Common myeloid progenitor, CD34-positive (primary cell): ENCODE data around the gene OTOG.

Source experiments
- CTCF ChIA-PET: fragments of 350-600 bp; sonication (Branson Sonifier 250); formaldehyde crosslinking; loops from one replicate; lab custom pipeline; 2021; ENCODE audit warnings: antibody characterized with exemption; lab: Charles Lee
- POLR2A ChIA-PET: fragments of 350-600 bp; sonication (Branson Sonifier 250); formaldehyde crosslinking; loops from one replicate; lab custom pipeline; 2021; ENCODE audit warnings: antibody characterized with exemption; lab: Charles Lee
- DNase-seq, 3 donors: peaks; one replicate each; pipeline versions ENCODE4 v3.0.0 to v3.0.0-alpha.2; 2013
- H3K27ac ChIP-seq, 2 experiments: 1 replicate in 1 of 2; 2 replicates in 1 of 2; pipeline ENCODE4 v1.7.0; 2013; ENCODE audit warnings: inconsistent platforms in 2 of 2, low read length in 2 of 2, mild to moderate bottlenecking in 2 of 2, low read depth in 1 of 2, moderate library complexity in 1 of 2; ENCODE audit not compliant: severe bottlenecking in 2 of 2, insufficient read depth in 1 of 2, poor library complexity in 1 of 2
- H3K27me3 ChIP-seq, 5 experiments: replicated peaks in 2 of 5; 1 replicate in 3 of 5; 2 replicates in 2 of 5; pipeline versions ENCODE4 v1.6.1 to v1.7.0; 2013; ENCODE audit warnings: low read length in 4 of 5, mild to moderate bottlenecking in 2 of 5, moderate library complexity in 2 of 5, inconsistent platforms in 1 of 5; ENCODE audit not compliant: insufficient read depth in 5 of 5, control insufficient read depth in 4 of 5
- H3K36me3 ChIP-seq, 4 experiments: 1 replicate in 2 of 4; 2 replicates in 2 of 4; pipeline versions ENCODE4 v1.6.1 to v1.7.0; 2013; ENCODE audit warnings: low read length in 3 of 4, control low read depth in 1 of 4, mild to moderate bottlenecking in 1 of 4; ENCODE audit not compliant: control insufficient read depth in 4 of 4, insufficient read depth in 4 of 4
- H3K4me1 ChIP-seq, 4 experiments: 1 replicate in 3 of 4; 2 replicates in 1 of 4; pipeline versions ENCODE4 v1.6.1 to v1.7.1; 2013; ENCODE audit warnings: low read length in 3 of 4, mild to moderate bottlenecking in 3 of 4, control low read depth in 1 of 4, inconsistent platforms in 1 of 4, moderate library complexity in 1 of 4; ENCODE audit not compliant: control insufficient read depth in 4 of 4, insufficient read depth in 4 of 4; ENCODE audit errors: control extremely low read depth in 1 of 4
- H3K4me3 ChIP-seq, 7 experiments: 1 replicate in 4 of 7; 2 replicates in 3 of 7; pipeline versions ENCODE4 v1.5.1 to v1.7.0; 2013; ENCODE audit warnings: mild to moderate bottlenecking in 7 of 7, low read length in 6 of 7, moderate library complexity in 6 of 7, inconsistent platforms in 2 of 7, low read depth in 2 of 7, control low read depth in 1 of 7; ENCODE audit not compliant: insufficient read depth in 4 of 7, control insufficient read depth in 1 of 7; ENCODE audit errors: extremely low read depth in 1 of 7
- H3K9me3 ChIP-seq, 5 experiments: 1 replicate in 4 of 5; 2 replicates in 1 of 5; pipeline versions ENCODE4 v1.6.1 to v1.7.1; 2013; ENCODE audit warnings: low read length in 4 of 5, mild to moderate bottlenecking in 2 of 5, inconsistent platforms in 1 of 5, low read depth in 1 of 5, moderate library complexity in 1 of 5; ENCODE audit not compliant: control insufficient read depth in 4 of 5, insufficient read depth in 2 of 5; ENCODE audit errors: control extremely low read depth in 1 of 5
- WGBS: methylation state at CpG from one replicate; pipeline ENCODE4 v1.1.5; 2013; ENCODE audit not compliant: insufficient coverage; 5-methylcytosine and 5-hydroxymethylcytosine counted together

Gene OTOG

GRCh38 chr11:17596310-17596669 is 49.2 kb downstream of the OTOG start:
- Histone ChIP-seq H3K27ac (no peak overlapping the region), H3K4me3 (no peak overlapping the region), H3K36me3 (no peaks in the 10 kb centered on the region), H3K27me3 (peaks cover 0 to 11% (median 2%) of the 10 kb centered on the region in 5 experiments), H3K9me3 (peaks cover 0 to 4% (median 0%) of the 10 kb centered on the region in 5 experiments), H3K4me1 (no peaks in the 10 kb centered on the region)
- WGBS: 67% methylated on average over 1 of the region's 1 CpG
- CTCF ChIA-PET: interaction anchor here (1.3 to 1.6 kb wide), 2 partner anchors 14 to 385 kb away, joined by 3 to 7 read pairs; no protein-coding TSS in a partner anchor
- POLR2A ChIA-PET: no interaction called here
- DNase-seq: no peak

DNA sequence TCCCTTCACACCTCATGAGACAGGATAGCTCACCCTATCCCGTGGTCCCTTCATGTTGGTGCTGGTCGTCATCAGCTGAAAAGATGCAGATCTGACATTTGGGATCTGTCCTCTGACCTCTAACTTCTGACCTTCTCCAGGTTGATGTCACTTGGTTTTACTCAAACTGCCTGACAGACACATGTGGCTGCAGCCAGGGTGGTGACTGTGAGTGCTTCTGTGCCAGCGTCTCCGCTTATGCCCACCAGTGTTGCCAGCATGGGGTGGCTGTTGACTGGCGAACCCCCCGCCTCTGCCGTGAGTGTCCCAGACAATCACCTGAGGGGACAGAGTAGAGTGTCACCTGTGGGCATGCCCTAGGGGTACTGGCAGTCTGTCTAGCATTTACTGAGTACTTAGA is 49.7 kb downstream of the OTOG start:
- peaks cover 0 to 4% (median 0%) of the 10 kb centered on the region in 5 experiments for H3K9me3 ChIP-seq
- H3K27ac ChIP-seq: no peak overlapping the region
- CTCF ChIA-PET: interaction anchor here (1.3 to 1.6 kb wide), 2 partner anchors 14 to 384 kb away, joined by 3 to 7 read pairs; no protein-coding TSS in a partner anchor
- no peak overlapping the region for H3K4me3 ChIP-seq
- DNase-seq: no peak
- H3K27me3 ChIP-seq: peaks cover 0 to 8% (median 2%) of the 10 kb centered on the region in 5 experiments
- POLR2A ChIA-PET: no interaction called here
- WGBS: 91% methylated on average over 3 of the region's 7 CpGs
- H3K36me3 ChIP-seq: no peaks in the 10 kb centered on the region
- no peaks in the 10 kb centered on the region for H3K4me1 ChIP-seq

GRCh38 chr11:17597770-17598169 is 50.7 kb downstream of the OTOG start:
- ChIA-PET CTCF (interaction anchor here (1.6 to 2.0 kb wide), 2 partner anchors 383 kb away, joined by 7 read pairs; no protein-coding TSS in a partner anchor), POLR2A (no interaction called here)
- Histone ChIP-seq H3K36me3 (no peaks in the 10 kb centered on the region), H3K27me3 (peaks cover 0 to 7% (median 2%) of the 10 kb centered on the region in 5 experiments), H3K4me3 (no peak overlapping the region), H3K9me3 (peaks cover 0 to 4% (median 0%) of the 10 kb centered on the region in 5 experiments), H3K4me1 (no peaks in the 10 kb centered on the region), H3K27ac (no peak overlapping the region)
- DNase-seq: no peak
- WGBS: 85% methylated on average over 5 of the region's 5 CpGs

DNA sequence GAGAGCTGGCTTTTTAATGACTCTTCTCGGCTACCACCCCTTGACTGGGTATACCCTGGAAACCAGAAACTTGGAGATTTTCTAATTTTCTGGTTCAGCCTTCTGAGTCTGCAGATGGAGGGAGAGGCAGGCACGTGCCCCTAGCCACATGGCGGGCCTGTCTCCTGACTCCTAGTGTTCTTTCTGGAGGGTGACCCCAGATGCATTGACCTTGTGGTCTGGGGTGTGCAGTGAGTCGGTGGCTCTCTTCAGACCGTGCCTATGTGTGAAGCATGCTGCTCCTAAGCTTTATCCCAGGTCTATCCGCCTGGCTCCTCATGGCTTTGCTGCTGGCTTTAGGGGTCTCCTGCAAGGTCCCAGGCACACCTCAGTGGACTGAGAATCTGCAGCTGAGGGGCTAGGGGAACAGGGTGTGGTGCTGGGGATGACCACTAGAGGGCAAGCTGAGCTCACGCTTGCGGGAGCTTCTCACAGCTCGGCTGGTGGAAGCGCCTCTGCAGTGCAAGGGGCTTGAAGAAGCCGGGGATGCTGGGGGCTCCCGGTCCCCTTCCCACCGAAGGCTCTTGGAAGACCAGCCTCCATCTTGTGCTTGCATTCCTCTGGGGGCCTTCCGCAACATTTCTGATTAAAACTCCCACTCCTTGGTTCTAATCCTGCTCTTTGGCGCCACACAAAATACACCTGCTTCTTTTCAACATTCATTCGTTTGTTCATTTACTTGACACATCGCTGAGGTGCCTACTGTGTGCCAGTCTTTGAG is 51.8 kb downstream of the OTOG start:
- no peak overlapping the region for H3K4me3 ChIP-seq
- H3K9me3 ChIP-seq: no peaks in the 10 kb centered on the region
- no peaks in the 10 kb centered on the region for H3K36me3 ChIP-seq
- WGBS: 32% methylated on average over 14 of the region's 17 CpGs
- ChIA-PET POLR2A (no interaction called here), CTCF (interaction anchor here (1.1 to 2.3 kb wide), 6 partner anchors 12 to 382 kb away, joined by 3 to 8 read pairs (median 4); no protein-coding TSS in a partner anchor)
- DNase-seq: peak; percentile 40 to 70 (median 63)
- H3K4me1 ChIP-seq: no peaks in the 10 kb centered on the region
- H3K27ac ChIP-seq: no peak overlapping the region
- H3K27me3 ChIP-seq: peaks cover 0 to 3% (median 2%) of the 10 kb centered on the region in 5 experiments

DNA sequence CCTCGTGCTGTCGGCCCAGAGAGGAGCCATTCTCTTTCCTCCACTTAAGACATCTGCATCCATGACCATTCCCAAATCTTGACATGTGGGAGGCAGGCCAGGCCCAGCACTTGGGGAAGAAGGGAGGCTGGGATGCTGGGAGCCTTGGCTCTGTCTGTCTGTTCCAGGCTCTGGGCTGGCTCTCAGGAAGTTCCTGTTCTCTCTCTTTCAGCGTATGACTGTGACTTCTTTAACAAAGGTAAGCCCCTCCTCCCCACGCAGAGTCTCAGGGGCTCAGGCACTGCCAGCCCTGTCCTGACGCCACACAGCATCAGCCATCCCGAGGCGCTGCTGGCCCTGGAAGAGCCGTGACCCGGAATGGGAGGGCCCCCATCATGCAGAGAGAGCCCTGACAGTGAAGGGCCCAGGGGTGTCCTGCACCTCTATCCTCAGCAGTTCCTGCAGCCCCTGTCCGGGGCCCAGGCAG is 52.4 kb downstream of the OTOG start:
- Histone ChIP-seq H3K4me1 (no peaks in the 10 kb centered on the region), H3K27me3 (peaks cover 0 to 3% (median 2%) of the 10 kb centered on the region in 5 experiments), H3K4me3 (no peak overlapping the region), H3K27ac (no peak overlapping the region), H3K9me3 (no peaks in the 10 kb centered on the region), H3K36me3 (no peaks in the 10 kb centered on the region)
- DNase-seq: no peak
- 77% methylated on average over 10 of the region's 10 CpGs for WGBS
- ChIA-PET POLR2A (no interaction called here), CTCF (interaction anchor here (1.1 to 2.3 kb wide), 6 partner anchors 11 to 381 kb away, joined by 3 to 8 read pairs (median 4); no protein-coding TSS in a partner anchor)

- Histone ChIP-seq H3K9me3 (no peaks in the 10 kb centered on the region), H3K36me3 (no peaks in the 10 kb centered on the region), H3K4me1 (no peaks in the 10 kb centered on the region), H3K27me3 (peaks cover 0 to 4% (median 2%) of the 10 kb centered on the region in 5 experiments), H3K4me3 (no peak overlapping the region), H3K27ac (no peak overlapping the region)
- DNase-seq: no peak
- 92% methylated on average over 13 of the region's 16 CpGs for WGBS
- ChIA-PET CTCF (interaction anchor here (0.6 to 2.3 kb wide), 4 partner anchors 10 to 378 kb away, joined by 3 to 8 read pairs (median 4); no protein-coding TSS in a partner anchor), POLR2A (no interaction called here)
Observed at GRCh38 chr11:17600316-17601255, 53.5 kb downstream of the OTOG start.
